Astrocyte of the cerebellum (primary cell): ENCODE data around the gene VSIG10L2.

Source experiments
- DNase-seq: peaks from one replicate; pipeline ENCODE4 v3.0.0-alpha.2; 2011; ENCODE audit warnings: low read depth
- H3K4me3 ChIP-seq: 2 replicates; pipeline ENCODE4 v1.5.1; 2011; ENCODE audit warnings: mild to moderate bottlenecking, low read depth, low read length, moderate library complexity
- CTCF ChIP-seq: IDR thresholded peaks from 2 replicates; pipeline ENCODE4 v1.5.1; 2012; ENCODE audit warnings: low read length, low read depth, moderate library complexity, mild to moderate bottlenecking; ENCODE audit errors: missing control alignments
- in situ Hi-C: cut with HindIII; loops from 2 replicates; pipeline ENCODE4 v1.10.0; 2017; ENCODE audit warnings: low sequenced_read_pairs

The VSIG10L2 gene

DNA sequence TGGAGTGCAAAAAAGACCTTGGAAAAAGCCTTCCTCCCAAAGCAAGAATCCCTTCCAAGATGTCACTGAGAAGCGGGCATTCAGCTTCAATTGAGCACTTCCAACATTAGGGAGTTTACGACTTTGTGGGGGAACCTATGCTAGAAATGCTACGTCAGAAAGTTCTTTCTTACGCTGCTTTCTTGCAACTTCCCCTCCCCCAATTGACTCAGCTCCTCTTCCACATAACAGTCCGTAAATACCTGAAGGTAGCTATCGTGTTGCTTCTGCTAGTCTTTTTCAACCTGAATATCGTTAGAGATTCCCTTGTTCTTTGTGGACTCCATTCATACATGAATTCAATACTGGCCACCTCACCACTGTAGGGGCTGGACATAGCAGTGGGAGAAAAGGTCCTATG, 47.0 kb downstream of the VSIG10L2 start:
- DNase-seq: no peak
- in situ Hi-C loops: no loop called here
- no peak for TF ChIP-seq CTCF
- H3K4me3 ChIP-seq: no peak overlapping the region

DNA sequence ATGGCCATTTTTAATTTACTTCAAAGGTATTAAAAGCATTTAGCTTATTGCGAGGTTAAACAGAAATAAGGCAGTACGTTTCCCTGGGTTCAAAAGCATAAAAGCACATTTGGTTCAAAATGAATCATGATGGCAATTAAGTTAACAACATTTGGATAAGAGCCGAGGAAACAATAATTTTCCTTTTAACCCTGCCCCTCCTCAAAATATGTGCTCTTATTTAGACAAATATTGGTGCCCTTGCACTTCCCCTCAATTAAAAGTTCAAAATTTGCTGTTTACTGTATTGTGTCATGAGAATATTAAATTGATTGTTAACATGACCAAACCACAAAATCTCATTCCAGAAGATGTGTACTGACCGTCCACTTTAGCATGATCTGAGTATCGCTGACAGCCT, 48.7 kb downstream of the VSIG10L2 start:
- H3K4me3 ChIP-seq: no peak overlapping the region
- DNase-seq: no peak
- TF ChIP-seq CTCF: no peak
- in situ Hi-C loops: no loop called here

DNA sequence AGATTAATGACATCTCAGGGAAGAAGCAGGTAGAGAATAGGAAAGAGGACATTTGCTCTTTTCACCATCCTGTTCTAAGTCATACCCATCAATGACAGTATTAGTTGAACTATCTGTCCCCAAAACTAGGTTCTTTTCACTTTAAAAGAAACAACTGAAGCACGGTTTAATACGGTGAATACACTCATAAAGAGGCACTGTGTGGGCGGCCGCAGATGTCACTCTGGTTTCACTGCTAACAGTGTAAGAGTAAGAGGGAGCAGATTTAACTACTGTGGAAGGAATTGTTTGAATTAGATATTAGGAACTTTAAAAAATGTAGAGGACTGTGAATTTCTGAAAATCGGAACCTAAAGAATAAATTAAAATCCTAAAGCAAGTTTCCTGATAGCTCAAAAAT, 49.5 kb downstream of the VSIG10L2 start:
- DNase-seq: no peak
- H3K4me3 ChIP-seq: no peak overlapping the region
- in situ Hi-C loops: no loop called here
- no peak for TF ChIP-seq CTCF

- TF ChIP-seq CTCF: no peak
- no peak overlapping the region for H3K4me3 ChIP-seq
- in situ Hi-C loops: no loop called here
- no peak for DNase-seq
These were observed 52.4 kb downstream of the VSIG10L2 start for GRCh38 chr11:125998267-125998666.

GRCh38 chr11:125999234-125999880, 53.5 kb downstream of the VSIG10L2 start:
- H3K4me3 ChIP-seq: no peak overlapping the region
- no peak for DNase-seq
- TF ChIP-seq CTCF: no peak
- in situ Hi-C loops: no loop called here

DNA sequence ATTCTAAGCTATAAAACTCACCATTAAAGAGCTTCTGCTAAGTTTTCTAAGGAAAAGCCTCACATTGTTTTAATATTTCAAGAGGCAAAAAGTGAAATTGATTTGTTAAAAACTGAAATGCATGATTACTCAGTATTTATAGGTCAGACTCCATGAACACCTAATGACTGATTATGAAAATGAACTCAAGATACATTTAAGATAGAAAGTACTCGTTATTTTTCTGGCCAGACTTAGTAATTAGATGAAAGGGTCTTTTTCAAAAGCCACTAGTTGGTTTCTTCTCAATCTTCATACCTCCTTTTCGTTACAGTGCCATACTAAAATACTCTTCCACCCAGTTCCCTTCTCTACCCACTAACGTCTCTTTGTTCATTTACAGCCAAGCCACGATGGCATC, 56.3 kb downstream of the VSIG10L2 start:
- H3K4me3 ChIP-seq: no peak overlapping the region
- DNase-seq: no peak
- in situ Hi-C loops: no loop called here
- no peak for TF ChIP-seq CTCF
